NCI-H2196 treated with DMSO at 0.1 percent for 48 hours (cell line): ENCODE results near the gene EPB41L5.

Experiments used
- DNase-seq: peaks from one replicate; lab custom pipeline; 2025; ENCODE audit not compliant: unreplicated experiment; lab: John Stamatoyannopoulos, UW

EPB41L5 gene

DNA sequence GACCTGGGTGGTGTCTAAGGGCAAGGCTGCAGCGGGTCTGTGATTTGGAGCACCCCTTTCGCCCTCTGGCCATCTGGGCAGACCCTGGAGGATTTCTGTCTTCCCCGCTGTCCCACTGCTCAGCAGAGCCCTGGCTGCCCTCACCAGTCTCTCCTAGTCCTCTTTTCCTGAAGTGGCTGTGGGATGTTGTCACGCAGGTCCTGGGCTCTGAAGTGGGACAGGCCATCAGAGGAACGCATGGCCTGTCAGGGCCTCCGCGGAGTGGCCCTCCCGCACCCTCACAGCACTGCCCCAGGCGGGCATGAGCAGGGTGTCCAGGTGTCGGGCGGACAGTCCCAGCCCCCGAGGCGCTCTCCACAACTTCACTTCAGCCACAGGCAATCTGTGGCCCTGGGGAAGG is 211.4 kb downstream of the EPB41L5 start:
- no peak for DNase-seq

DNA sequence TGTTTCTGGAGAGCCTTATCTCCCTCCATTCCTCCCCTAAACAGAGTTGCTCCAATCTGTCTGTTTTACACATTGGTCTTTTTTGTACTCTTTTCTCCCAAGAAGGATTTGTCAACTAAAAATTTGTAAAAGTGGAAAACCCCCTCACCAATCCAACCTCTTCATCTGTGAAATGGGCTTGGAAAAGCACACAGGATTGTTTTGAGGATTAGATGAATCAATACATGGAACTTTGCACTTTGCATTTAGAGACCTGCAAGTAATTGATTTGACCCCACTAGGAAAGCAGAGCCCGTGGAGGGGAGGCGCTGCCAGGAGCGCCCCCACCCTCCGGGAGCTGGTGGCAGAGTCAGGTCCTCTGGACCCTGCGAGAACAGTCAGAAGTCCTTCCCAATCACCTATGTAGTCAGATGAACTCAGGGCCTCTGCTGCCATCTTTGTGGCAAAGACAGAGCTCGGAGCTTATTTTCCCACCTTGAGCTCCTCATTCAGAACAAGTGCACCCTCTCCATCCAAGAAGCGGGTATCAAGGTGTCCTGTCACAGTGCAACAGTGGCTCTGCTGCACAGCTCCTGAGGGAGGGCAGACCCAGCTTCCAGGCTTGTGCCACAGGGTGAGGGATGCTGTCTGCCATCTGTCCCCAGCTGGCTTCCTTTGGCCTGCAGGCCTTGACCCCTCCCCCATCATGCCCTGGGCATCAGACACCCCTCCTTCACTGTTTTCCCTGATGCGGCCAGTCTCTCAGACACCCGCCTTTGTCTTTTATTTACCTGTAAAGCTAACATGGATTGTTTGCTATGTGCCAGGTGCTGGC is 212.1 kb downstream of the EPB41L5 start:
- peak; percentile 66 for DNase-seq

DNA sequence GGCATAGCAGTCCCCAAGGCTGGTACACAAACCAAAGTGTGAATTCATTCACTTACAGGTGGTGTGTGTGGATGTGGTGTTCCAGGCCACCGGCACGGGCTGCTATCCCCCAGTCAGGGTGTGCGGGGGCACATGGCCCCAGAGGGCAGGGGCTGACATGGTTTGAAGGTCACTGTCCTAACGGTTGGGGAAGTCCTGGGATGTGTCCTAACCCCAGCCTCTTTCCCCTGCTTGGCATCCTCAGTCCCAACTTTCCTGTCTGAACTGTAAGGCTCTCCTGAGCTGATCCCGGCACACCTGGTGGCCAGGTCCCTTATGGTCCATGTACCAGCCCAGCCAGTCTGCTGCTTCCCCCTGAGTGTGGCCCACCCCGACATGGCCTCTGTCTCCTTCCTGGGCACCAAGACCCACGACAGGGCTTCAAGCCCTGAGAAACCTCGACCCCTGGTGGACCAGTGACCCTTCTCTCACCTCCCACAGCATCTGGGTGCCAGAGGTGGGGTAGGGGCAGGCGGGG is 212.7 kb downstream of the EPB41L5 start:
- DNase-seq, result no peak

DNA sequence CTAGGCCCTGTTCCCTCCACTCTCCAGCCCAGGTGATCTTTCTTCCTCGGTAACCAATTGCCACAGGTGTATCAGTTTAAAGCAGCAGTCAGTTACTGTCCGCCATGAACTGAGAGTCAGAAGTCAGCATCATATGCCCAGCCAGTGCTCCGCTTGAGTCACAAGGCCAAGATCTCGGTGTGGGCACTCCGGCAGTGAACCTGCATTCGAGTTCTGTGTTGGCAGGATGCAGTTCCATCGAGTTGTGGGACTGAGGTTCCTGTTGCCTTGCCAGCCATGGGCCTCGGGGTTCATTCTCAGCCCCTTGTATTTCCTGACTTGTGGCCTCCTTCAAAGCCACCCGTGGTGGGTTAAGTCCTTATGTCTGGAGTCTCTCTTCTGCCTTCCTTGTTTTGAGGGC is 213.4 kb downstream of the EPB41L5 start:
- DNase-seq, result no peak

DNA sequence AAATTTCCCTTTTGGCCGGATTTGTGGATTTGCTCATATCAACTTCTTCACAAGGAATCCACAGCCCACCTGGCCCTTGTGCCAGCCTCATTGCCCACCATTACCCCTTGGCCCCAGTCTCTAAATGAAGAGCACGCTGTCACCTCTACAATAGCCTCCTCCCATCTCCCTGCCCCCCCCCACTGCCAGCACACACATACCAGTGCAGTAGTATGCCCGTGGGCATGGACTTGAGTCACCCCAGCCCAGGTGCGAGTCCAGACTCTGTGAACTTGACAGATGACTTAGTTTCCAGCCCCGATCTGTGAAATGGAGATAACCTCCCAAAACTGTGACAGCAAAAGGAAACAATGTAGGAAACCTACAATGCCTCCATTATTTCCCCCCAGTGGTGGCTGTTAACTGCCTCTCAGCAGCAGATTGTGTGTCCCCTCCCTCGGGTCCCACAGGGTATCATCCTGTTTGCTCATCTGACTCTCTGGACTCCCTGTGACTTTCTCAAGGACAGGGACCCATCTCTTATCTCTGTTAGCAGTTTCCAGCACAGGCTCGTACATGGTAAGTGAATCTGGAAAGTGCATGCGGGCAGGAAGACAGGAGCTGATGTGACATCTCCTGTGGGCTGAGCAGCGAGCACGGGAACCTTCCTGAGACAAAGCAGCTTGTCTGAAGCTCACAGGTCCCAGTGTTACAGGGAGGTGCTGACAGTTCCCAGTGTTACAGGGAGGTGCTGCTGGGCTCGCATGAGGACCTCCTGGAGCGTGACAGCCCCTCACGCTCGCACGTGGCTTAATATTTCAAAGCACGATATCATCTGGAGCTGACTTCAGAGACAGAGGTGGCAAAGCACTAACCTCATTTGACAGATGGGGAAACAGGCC is 214.5 kb downstream of the EPB41L5 start:
- DNase-seq, result no peak

DNA sequence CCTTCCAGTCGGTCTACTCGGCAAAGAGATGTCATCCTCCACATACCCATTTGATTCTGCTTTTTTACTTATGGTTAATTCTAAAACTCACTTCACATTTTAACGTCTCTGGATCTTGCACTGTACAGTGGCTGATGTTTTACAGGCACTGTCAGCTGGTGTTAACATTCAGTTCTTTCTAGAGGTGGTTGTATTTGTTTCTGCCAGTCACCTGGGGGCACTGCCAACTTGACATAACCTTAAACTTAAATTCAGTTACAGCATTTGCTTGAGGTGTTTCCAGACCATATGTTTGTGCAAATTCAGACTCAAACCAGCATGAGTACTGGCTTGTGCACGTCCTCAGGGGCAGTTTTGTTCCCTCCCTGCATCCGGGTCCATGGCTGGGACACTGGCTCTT is 215.6 kb downstream of the EPB41L5 start:
- DNase-seq, result no peak
